ENCODE measurements around the gene DBP.

GRCh38 chr19:48582168-48582567 is 55.0 kb downstream of the DBP start:
- TF ChIP-seq POLR2AphosphoS5 (IDR thresholded peaks at IDR 0.05; ENCODE audit: low read depth, low read length) (no peak), SIN3A (IDR thresholded peaks at IDR 0.05; ENCODE audit: borderline replicate concordance, insufficient read depth, low read length) (no peak), REST (IDR thresholded peaks at IDR 0.05; ENCODE audit: insufficient read depth in 1 of 2, low read depth in 2 of 2, low read length in 2 of 2) (no peak)
